Fibroblast of skin of abdomen (primary cell): ENCODE data around the gene SIRT7.
"Not testable (repeated sequence)": the region's sequence is repeated elsewhere in the genome, so short reads cannot be mapped to it uniquely, and the experiment has no call there.

Experiments
- DNase-seq: peaks from one replicate; pipeline ENCODE4 v3.0.0-alpha.2; 2013

Gene SIRT7

GRCh38 chr17:81954131-81955057 lies 36.4 kb upstream of the SIRT7 start:
- no peak for DNase-seq

- not testable (repeated sequence) for DNase-seq
Measured at GRCh38 chr17:81953443-81953842, 35.5 kb upstream of the SIRT7 start.

DNA sequence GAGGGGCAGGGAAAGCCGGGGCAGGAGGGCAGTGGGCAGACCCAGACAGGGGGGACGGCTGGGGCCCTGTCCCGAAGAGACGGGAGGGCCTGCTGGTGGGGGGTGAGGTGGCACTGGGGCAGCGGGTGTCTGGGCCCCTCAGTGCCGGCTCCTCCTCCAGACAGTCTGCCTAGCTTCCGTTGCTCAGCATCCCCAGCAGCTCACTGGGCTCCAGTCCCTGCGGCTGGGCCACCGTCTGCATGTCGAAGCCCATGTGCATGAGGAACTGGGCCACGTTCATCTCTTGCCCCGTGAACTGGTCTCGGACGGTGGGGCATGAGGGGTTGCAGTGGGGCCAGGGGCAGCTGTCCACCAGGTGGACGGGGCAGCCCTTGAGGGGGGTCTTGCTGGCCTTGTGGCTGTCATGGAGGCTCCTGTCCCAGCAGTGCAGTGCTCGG lies 34.8 kb upstream of the SIRT7 start:
- no peak for DNase-seq

- no peak for DNase-seq
Measured at GRCh38 chr17:81951785-81952684, 34.1 kb upstream of the SIRT7 start.

GRCh38 chr17:81950501-81950900 lies 32.5 kb upstream of the SIRT7 start:
- DNase-seq = no peak

- DNase-seq = no peak
Measured at GRCh38 chr17:81948635-81949378, 30.8 kb upstream of the SIRT7 start.

- DNase-seq = no peak
Measured at GRCh38 chr17:81947189-81947588, 29.2 kb upstream of the SIRT7 start, which contains the start of gene MYADML2. Gene MYADML2, minus strand, starts transcription at chr17:81947233. Its CDS starts 5,492 bp downstream, at chr17:81941741.

DNA sequence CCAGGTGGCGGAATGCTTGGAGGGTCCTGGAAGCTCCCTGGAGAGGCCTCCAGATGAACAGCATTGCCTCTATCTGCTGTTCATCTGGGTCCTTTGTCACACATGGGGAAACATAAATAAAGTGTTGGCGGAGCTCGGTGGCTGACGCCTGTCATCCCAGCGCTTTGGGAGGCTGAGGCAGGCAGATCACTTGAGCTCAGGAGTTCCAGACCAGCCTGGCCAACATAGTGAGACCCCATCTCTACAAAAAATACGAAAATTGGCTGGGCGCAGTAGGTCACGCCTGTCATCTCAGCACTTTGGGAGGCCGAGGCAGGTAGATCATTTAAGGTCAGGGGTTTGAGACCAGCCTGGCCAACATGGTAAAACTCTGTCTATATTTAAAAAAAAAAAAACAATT lies 26.9 kb upstream of the SIRT7 start:
- no peak for DNase-seq

DNA sequence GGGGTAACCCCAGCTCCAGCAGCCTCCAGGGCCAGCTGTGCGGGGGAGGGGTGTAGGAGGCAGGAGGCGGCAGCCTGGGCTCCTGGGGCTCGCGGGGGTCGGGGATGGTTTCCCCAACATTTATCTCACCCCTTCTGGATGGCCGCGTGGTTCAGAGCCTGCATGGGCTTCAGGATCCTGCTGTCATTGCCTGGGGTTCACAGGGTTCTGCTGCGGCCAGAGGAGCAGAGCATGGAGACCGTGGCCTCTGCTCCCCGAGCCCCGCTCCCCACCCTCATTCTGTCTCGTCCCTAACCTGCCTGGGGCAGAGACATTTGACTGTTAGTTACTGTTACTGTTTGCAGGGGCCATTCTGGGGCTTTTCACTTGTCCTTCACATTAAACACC lies 24.2 kb upstream of the SIRT7 start:
- DNase-seq = no peak

GRCh38 chr17:81941484-81942166 lies 23.6 kb upstream of the SIRT7 start:
- no peak for DNase-seq

DNA sequence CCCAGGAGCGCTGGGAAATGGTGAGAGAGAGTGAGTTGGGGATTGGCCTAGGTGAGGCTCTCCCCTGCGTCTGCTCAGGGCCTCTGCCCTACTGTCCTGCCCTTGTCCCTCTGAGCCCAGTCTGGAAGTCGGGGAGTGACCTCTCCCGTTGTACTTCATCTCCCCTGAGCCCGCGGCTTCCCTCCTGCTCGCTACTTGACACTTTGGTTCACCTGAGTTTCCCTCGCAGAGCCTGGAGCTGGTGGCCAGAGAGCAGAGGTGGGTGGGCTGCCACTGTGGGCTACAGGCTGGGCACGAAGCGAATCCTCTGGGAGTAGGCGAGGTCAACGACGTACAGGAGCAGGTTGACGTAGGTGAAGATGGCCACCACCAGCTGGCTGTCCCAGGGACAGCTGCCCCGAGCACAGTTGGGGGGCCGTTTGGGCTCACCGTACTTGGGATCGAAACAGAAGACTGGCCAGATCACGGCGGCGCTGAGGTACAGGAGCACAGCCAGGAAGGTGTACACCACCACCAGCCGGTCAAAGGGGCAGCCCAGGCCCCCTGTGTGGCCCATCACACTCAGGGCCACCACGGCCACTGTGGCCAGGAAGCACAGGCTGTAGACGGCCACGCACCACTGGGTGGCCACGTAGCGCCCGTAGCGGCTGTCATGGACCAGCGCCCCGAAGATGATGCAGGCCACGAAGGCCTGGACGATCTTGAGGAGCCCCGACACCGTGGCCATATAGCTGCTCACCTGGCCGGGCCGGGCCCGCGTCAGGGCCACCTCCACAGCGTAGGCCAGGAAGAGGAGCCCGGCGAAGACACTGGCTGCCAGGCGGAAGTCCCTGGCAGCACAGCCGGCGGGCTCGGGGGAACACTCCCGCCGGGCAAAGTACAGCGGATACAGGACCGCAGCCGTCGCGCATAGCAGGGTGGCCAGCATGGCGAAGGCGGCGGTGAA lies 22.8 kb upstream of the SIRT7 start:
- DNase-seq = no peak

GRCh38 chr17:81939881-81940385 lies 22.0 kb upstream of the SIRT7 start:
- no peak for DNase-seq

DNA sequence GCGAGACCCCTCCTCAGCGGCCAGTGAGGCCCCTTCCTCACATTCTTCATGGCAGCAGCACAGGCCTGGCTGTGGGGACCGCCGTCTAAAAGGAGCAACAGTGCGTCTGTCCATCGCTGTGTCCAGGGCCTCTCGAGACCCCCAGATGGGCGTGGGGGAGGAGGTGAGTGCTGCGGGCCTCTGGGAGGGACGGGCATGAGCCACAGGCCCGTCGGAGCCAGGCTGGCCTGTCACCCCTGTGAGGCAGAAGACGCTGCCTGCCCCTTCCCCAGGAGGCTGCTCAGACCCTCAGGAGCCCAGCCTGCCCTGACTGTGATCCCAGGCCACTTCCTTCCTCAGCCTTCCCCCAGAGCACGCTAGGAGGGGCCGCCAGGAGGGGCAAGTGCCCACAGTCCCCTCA lies 21.2 kb upstream of the SIRT7 start:
- DNase-seq = no peak

GRCh38 chr17:81935709-81936084 lies 17.7 kb upstream of the SIRT7 start:
- no peak for DNase-seq

GRCh38 chr17:81934850-81935708 lies 17.1 kb upstream of the SIRT7 start:
- DNase-seq = no peak

DNA sequence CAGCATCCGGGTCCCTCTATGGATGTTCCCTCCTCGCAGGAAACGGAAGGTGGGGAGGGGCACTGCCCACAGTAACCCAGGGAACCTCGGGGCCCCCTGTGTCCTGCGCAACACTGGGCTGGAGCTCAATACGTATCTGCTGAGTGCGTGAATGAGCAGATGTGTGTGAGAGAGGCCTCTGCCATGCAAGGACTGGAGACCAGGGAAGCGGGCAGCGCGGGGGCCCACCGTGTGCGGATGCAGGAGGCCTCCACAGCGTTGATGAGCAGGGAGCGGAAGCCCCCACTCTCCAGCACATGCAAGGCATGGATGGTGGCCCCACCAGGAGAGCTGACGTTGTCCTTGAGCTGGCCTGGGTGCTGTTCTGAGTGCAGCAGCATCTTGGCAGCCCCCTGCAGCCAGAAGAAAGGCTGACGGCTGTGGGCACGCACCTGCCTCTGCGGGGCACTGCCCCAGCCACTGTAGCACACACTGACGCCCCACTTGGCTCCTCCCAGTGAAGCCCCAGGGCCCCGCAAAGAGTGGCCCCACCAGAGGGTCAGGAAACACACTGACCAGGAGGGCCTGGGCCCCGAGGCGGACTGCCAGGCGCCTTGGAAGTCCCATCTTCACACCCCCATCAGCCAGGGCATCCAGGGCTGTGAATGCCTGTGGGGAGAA lies 16.3 kb upstream of the SIRT7 start:
- no peak for DNase-seq

GRCh38 chr17:81933178-81933699 lies 15.3 kb upstream of the SIRT7 start:
- no peak for DNase-seq

DNA sequence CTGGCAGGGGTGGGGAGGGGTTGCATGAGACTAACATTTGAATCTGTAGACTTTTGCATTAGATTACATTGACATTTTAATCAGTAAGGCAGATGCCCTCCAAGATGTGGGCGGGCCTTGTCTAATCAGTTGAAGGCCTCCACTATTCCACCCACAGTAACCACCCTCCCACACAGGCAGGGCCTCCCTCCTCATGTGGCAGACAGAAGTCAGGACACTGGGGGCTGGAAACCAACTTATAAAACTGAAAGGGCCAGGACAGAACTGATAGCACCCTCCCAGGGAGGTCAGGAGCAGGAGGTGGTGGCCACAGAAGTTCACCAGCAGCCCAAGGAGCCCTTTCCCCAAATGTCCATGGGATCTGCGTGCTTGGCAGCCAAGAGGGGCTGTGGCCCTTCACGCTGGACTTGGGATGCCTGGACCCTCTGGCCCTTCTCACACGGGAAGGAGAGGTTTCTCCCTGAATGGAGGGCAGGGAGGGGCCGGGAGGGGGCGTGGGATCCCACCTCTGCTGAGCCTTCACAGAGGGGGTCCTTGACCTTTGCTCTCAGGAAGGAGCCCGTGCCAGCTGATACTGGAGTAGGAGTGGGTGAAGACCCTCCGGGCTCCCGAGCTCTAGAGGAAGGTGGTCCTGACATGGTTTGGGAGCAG lies 14.5 kb upstream of the SIRT7 start:
- no peak for DNase-seq
